NCI-H187 treated with DMSO at 0.1 percent for 48 hours (cell line): Measurements from ENCODE around the gene PINLYP.
"Not testable (repeated sequence)": the region's sequence is repeated elsewhere in the genome, so short reads cannot be mapped to it uniquely, and the experiment has no call there.

Source experiments
- DNase-seq: peaks from one replicate; lab custom pipeline; 2025; lab: John Stamatoyannopoulos, UW

The PINLYP gene

DNA sequence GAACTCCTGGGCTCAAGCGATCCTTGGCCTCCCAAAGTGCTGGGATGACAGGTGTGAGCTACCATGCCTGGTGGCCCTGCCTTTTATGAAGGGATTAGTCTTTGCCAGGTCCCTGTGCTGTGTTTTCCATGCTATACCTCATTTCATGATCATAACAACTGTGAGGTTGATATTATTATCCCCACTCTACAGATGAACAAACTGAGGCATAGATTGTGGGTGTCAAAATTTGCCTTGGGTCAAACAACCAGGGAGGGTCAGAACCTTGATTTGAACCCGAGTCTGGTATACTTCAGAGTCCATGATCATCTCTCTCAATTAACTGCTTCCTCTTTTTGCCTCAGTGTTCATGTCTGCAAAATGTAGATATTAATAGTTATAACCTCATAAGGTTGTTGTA, 6.9 kb downstream of the PINLYP start:
- no peak for DNase-seq

DNA sequence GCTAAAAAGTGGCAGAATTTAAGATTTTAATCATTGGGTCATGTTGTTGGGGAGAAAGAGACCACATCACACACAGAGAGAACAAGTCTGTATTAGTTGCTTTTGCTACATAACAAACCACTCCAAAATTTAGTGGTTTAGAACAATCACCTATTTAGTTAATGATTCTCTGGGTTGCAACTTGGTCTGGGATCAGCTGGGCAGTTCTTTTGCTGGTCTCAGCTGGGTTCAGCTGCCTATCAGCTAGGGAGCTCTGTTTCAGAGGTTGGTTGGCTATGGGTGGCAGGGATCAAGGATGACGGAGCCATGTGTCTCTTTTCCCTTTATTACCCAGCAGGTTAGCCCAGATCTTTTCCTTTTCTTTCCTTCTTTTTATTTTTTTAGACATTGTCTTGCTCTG, 8.9 kb downstream of the PINLYP start:
- no peak for DNase-seq

DNA sequence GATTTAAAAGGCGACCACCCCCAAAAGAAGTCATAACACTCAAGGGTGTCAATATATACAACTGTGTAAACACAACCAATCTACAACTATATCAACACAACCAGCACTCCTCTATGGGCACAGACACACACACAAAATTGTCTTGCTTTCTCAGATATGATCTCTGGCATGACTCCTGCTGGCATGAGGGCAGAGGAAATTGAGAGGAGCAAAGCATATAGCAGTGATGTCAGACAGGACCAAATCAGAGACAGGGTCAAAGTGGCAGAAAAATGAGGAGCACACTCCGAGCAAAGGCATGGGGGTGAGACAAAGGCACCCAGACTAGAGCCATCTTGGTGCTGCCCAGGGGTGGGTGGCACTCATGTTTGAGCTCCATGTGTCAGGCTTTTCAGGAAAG, 10.7 kb downstream of the PINLYP start:
- DNase-seq = no peak

DNA sequence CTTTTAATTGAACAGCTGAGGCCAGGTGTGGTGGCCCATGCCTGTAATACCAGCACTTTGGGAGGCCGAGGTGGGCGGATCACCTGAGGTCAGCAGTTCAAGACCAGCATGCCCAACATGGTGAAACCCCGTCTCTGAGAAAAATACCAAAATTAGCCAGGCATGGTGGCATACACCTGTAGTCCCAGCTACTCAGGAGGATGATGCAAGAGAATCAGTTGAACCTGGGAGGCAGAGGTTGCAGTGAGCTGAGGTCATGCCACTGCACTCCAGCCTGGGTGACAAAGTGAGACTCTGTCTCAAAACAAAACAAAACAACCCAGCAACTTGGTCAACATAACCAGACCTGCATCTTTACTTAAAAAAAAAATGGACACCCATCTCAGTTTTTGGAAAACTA, 11.4 kb downstream of the PINLYP start:
- DNase-seq = not testable (repeated sequence)

DNA sequence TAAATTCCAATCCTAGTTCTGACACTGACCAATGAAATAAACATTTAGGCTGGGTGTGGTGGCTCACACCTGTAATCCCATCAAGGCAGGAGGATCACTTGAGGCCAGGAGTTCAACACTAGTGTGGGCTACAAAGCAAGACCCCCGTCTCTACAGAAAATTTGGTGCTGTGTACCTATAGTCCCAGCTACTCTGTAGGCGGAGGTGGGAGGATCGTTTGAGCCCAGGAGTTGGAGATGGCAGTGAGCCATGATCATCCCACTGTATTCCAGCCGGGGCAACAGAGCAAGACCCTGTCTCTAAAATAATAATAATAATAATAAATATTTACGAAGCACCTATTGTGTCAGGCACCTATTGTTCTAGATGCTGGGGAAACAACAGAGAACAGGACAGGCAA, 13.7 kb downstream of the PINLYP start:
- no peak for DNase-seq

DNA sequence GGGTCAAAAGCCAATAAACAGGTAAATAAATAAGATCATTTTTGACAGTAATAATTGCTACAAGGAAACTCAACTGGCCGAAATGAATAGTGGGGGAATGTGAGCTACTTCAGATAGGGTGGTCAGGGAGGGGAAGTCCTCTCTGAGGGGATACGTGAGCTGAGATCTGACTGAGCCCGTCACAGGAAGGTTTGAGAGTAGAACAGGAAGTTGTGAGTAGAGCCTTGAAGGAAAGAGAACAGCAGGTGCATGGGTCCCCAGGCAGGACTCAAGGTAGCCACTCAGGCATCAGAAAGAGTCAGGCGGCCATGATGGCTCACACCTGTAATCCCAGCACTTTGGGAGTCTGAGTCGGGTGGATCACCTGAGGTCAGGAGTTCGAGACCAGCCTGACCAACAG, 14.1 kb downstream of the PINLYP start:
- no peak for DNase-seq

DNA sequence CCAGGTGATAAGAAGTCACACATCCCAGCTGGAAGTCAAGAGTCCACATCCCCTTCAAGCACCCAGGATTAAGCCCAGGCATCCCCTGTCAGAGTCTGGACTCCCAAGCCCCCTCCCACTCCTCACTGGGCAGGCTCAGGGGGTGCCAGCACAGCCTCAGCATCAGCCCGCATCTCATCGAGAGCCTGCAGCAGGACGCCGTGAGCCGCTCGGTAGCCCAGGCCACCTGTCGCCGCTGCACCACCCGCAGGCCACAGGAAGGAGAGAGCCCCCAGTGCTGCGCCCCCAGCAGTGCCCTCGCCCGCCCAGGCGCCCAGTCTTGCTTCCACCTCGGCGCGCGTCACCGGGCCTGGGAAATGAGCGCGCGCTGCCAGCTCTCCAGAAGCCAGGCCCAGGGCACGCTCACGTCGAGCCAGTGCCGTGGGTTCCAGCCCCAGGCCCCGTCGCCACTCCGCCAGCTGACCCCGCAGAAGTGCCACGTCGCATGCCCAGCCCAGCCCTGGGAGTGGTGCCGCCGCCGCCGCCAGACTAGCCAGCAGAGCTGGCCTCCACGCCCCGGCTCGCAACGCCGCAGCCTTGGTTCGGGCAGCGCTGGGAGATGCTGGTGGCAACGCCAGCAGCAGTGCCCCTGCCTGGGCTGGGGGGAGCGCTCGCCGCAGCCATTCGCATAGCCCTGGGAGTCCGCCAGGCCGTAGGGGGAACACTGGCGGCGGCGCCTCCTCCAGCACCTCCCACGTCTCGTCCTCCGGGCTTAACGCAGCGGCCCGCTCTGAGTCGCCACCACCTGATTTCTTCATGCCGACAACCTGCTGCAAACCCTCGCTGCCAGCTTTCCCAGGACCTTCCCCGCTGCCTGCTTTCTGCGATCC, 16.5 kb downstream of the PINLYP start:
- DNase-seq = no peak

DNA sequence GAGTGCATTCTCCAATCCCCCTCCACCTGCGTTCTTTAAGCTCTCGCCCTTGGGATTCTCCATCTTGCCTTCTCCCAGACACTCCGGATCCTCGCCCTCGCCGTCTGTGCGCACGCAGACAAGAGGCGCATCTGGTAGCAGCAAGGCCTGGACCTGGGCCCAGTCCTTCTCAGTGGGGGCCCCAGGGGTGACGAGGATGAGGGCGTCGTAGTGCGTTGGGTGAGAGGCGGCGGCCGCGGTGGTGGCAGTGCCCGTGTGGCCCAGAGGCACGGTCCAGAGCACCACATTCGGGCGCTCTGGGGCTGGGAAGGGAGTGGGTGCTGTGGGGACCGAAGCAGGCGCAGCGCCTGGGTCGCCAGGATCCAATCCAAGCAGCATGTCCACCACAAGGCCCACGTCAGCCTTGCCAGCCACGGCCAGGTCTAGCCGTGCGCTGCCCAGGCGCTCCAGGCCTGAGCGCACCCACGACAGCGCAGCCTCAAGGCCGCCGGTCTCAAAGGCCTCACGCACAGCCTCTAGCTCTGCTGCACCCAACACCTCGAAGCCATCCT, 17.3 kb downstream of the PINLYP start:
- DNase-seq = no peak

DNA sequence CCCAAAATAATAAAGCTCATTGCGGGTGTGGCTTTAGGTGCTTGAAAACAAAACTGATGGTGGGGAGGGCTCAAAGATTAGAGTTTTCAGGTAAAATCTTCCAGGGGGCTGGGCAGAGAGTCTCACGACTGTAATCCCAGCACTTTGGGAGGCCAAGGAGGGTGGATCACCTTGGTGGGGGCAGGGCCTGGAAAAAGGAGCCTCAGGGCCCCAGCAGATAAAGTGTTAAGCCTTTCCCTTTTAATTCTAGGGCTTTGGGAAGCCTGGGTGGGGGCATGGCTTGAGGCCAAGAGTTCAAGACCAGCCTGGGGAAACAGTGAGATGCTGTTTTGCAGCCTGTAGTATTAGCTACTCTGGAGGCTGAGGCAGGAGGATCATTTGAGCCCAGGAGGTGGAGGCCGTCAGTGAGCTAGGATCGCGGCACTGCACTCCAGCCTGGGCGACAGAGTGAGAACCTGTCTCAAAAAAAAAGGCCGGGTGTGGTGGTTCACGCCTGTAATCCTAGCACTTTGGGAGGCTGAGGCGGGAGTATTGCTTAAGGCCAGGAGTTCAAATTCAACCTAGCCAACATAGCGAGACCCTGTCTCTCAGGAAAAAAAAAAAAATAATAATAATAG, 18.6 kb downstream of the PINLYP start:
- DNase-seq = no peak

DNA sequence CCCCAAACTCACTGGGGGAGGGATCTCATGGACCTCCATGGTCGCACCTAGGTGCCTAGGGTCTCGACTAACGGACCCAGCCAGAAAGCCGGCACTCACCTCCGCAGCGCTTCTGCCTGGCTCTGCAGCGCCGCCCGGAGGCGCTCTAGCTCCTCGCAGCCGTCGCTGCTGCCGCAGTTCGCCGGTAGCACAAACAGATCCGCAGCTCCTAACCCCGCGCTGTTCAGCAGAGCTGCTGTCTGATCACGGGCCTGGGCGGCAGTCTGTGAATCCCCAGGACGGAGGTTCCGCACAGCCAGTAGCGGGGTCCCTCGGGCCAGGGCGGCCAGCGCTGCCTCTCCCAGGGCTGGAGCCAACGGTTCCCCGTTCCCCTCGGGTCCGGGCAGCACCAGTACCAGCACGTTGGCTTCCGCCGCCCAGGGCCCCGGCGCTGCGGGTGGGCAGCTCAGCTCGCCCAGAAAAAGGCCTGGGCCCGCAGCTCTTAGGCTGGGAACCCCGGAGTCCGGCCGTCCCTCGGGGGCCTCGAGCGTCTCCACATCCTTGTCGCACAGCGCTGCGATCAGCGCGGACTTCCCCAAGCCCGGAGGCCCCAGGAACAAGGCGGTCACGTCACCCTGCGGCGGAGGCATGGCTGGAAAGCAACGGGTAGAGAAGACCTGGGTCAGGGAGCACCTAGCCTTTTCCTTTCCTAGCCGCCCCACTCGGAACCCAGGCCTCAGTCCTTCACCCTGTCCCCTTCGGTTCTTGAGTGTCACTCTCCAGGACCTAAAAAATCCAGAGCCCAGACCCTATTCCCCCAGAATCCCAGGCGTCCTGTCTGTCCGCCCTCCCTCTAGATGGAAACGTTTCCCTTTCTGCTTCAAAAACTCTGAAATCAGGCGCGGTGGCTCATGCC, 19.4 kb downstream of the PINLYP start:
- no peak for DNase-seq

DNA sequence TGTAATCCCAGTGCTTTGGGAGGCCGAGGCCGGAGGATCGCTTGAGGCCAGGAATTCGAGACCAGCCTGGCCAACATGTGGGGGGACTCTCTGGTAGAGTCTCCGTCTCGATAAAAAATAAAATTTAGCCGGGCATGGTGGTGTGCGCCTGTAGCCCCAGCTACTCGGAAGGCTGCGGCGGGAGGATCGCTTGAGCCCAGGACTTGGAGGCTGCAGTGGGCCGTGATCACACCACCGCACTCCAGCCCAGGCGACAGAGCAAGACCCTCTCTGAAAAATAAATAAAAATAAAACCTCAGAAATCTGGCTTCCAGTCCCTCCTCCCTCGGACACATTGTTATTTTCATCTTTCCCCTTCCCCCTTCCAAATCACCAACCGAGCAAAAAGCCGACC, 20.0 kb downstream of the PINLYP start:
- no peak for DNase-seq

DNA sequence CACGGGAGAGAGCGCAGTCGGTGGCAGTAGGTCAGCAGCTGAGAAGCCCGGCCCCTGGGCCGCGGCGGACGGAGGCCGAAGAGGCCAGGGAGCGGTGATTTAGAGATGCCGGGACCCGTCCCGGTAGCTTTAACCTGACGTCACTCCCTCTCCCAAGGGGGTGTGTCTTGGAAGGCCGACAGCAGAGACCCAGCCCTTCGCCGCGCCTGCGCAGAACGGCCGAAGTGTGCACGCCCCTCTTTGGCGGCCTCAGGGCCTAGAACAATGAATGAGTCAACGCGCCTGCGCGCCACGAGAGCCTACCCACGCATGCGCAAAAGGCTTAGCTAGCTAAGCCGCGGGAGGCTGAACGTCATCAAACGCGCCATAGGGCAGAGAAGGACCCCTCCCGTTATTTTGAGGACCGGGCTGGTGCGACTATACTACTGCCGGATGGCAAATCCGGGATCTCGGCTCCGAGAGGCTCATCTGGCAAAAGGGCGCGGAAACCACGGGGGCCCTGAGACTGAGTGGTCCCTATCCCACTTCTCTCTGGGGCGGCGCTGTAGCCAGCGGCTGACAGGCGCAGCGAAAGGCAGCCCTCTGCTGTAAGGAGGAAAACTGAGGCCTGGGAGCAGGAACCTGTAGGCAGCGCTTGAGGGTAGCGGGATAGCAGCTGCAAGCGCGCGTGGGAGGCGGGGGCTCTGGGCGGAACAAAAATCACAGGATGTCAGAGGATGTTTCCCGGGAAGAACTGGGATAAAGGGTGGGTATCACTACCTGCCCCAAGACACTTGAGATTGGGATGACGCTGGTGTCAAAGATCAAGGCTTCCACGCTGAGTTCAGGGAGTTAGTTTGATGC, 20.6 kb downstream of the PINLYP start, which contains the start of the genes IRGQ and ZNF576:
IRGQ (minus strand) TSS at position 136 of the 843 bp plus-strand sequence. CDS start 796 bp downstream, outside the sequence.
ZNF576 (plus strand) TSS at position 597 of the 843 bp plus-strand sequence. CDS start 514 bp downstream, outside the sequence.
- peak; percentile 96 for DNase-seq

DNA sequence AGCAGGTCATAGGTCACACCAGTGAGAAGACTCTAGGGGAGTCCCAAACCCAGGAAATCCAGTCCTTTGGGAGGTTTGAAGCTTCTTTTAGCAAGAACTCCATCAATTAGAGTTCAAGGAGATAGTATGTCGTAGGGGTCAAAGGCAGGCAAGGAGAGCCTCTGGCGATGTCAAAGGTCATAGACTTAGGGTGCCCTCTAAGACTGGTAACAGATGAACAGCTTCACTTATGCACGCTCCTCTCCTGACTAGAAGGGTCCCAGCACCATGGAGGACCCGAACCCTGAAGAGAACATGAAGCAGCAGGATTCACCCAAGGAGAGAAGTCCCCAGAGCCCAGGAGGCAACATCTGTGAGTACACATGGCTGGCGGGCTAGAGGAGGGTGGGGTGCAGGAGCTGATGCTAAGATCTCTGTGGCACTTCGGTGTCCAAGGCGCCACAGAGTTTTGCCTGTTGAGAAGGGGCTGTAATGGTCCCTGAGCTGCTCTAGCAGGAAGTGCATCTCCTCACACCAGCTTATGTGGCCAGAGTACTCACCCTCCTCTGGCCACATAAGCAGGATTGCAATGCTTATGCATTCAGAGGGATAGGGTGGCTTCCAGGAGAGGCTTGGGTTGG, 21.4 kb downstream of the PINLYP start:
- DNase-seq = no peak

DNA sequence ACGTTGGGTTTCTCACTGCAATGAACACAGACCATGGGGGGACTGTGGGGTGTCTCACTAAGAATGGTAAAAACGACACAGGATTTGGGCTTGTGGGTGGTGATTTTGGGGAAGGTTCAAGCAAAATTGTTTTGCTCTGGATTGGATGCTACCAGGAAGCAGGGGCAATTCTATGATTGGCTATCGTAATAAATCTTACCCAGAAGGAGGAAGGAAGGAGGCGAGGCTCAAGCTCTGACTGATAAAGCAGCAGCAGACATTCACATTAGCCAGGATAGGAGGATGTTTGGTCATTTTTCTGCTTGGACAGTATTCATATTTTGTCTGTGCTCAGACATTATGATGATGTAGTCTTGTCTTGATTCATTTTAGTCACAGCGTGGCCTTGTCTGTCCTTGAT, 22.3 kb downstream of the PINLYP start:
- no peak for DNase-seq

DNA sequence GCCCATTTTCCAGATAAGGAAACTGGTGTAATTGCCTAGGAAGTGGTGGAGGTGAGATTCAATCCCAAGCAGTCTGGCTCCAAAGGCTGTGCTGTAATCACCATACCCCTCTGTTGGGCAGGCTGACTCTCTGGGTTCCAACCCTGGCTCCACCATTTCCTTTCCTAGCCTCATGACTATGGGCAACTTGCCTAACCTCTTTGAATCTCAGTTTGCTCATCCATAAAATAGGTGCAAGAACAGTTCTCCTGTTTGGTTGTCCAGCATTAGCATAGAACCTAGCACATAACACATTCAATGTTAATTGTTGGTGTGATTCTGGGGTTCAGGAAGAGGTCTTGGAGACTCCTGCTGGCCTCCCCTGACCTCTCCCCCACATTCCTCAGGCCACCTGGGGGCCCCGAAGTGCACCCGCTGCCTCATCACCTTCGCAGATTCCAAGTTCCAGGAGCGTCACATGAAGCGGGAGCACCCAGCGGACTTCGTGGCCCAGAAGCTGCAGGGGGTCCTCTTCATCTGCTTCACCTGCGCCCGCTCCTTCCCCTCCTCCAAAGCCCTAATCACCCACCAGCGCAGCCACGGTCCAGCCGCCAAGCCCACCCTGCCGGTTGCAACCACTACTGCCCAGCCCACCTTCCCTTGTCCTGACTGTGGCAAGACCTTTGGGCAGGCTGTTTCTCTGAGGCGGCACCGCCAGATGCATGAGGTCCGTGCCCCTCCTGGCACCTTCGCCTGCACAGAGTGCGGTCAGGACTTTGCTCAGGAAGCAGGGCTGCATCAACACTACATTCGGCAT, 23.0 kb downstream of the PINLYP start:
- DNase-seq = no peak

DNA sequence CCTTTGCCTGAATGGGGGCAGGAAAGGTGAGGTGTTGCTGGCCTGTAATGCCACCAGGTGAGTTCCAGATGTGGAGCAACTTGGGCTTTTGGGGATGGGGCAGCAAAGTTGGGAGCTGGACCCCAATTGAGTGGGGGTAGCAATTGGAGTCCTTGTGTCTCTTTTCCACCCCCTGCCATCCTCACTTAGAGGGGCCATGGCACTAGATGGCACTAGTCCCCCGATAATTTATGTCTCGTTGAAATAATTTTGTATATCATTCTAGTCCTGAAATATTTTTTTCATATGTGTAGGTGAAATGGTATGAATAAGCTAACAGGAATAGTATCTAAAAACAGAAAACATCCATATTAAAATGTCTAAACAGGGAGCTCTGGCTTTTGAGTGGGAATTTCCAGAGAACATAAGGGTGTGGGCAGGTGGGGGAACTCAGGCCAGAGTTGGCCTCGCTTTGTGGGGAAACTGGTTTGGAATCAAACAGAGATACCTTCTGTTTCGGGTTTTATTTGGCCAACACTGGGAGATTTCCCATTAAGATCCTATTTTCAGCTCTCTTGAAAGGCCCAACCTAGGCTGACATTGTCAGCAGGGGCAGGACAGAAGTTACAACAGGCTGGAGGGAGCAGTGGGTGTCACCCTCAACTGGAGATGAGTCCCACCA, 24.2 kb downstream of the PINLYP start:
- DNase-seq = no peak

DNA sequence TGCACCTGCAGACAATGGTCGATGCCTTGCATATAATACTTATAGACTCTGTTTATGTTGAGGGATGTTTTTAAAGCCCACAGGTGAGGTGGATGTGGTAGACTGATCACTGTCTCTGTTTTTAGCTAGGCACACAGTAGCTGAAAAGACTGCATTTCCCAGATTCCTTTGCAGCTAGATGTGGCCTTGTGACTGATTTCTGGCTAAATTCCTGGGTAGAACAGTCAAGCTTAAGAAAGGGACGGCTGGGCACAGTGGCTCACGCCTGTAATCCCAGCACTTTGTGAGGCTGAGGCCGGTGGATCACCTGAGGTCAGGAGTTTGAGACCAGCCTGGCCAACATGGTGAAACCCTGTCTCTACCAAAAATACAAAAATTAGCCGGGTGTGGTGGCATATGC, 24.7 kb downstream of the PINLYP start:
- DNase-seq = not testable (repeated sequence)

DNA sequence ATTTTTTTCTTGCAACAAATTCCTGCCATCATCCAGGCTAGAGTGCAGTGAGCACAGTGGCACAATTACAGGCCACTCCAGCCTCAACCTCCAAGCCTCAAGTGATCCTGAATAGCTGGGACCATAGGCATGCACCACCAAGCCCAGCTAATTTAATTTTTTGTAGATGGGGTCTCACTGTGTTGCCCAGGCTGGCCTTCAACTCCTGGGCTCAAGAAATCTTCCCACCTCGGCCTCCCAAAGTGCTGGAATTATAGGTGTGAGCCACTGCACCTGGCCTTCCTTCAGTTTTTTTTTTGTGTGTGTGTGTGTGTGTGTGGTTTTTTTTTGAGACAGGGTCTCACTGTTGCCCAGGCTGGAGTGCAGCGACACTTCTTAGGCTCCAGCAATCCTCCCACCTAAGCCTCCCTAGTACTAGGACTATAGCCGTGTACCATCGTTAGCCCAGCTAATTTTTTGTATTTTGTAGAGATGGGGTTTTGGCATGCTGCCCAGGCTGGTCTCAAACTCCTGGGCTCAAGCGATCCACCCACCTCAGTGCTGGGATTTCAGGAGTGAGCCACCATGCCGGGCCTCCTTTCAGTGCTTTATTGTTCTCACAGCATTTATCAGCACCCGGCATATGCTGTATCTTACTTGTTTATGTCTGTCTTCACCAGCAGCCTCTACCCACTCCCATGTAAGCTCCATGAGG, 30.4 kb downstream of the PINLYP start:
- DNase-seq = no peak
